ENCODE data around the gene RUNX3.
A peak's percentile ranks its signal among the peaks of the same experiment; 100 is the strongest.

RUNX3 gene

DNA sequence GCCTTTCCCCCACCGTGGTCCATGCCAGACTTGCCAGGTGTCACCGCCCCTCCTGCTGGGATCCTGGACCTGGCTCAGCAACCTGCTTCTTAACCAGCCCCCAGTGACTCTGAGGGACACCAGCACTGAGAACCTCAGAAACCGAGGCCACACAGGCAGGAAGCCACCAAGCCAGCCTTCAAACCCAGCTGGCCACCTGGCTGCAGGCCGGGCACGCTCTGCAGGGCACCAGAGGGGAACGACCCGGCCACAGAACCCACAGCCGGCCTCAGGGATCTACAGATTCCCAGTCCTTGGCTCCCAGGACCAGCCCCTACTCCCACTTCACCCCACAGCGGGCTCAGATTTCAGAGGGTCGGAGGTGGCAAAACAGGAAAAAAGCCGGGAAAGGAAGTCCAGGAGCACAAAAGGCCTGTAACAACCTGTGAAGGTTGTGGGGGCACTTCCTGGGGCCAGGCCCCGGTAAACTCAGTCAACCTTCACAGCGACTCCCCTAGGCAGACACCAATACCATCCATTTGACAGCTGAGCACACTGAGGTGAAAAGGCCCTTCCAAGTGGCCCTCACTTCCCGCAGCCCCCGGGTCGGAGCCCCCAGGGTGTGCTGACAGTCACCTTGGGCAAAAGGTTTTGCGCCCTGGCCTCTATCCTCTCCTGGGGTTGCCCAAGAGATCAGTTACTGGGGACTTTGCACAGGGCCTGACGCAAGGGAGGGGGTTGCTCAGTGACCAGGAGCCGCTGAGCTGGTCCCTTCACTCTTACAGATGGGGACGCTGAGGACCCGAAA, 14.1 kb downstream of the RUNX3 start:
- H3K27me3 ChIP-seq: peaks cover 69% of the 10 kb centered on the region
- H3K9ac ChIP-seq: no peak overlapping the region
- H3K27ac ChIP-seq: no peak overlapping the region
- peaks cover 26% of the 10 kb centered on the region for H3K4me1 ChIP-seq
- H3K36me3 ChIP-seq: no peaks in the 10 kb centered on the region
- no peak for TF ChIP-seq Cebpa-rat (IDR thresholded peaks at IDR 0.05)
- H3K4me3 ChIP-seq: no peak overlapping the region
- H4K20me1 ChIP-seq: peaks cover 82% of the 10 kb centered on the region
- H3K4me2 ChIP-seq: peak overlapping the region; percentile 65
- H3K9me3 ChIP-seq: no peaks in the 10 kb centered on the region

DNA sequence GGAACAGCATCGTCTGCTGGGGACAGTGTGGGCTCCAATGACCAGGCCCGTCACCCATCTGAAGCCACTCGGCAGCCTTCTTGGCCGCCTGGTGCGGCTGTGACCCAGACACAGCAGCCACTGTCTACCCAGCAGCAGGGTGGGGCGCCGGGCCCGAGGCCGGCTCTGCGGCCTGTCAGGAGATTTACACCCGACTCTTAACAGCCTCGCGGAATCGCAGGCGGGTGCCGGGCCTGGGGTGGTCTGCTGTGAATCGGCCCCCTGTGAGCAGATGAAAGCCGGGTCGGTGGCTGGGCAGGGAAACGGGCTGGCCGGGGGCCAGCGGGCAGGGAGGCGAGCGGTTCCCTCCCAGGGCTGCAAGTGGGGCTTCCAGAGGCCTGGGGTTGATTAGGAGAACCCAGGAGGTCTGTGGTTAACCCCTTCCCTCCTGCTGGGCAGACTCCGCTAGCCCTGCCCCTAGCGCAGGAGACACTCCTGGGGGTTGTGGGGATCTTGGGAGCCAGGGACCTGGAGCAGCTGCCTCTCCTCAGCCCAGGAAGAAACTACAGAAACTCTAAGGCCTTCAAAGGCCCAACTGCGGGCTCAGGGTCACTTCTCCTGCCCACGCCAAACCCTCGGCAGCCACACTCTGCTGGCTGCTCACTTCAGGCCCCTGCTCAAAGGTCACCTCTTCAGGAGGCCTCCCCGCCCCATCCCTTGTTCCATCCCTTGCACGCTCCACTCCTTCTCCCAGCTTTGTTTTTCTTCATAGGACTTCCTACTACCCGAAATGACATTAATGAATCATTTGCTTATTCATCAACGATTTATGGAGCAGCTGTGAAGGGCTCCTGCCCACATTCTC, 15.6 kb downstream of the RUNX3 start:
- peaks cover 75% of the 10 kb centered on the region for H4K20me1 ChIP-seq
- H3K9ac ChIP-seq: no peak overlapping the region
- peaks cover 26% of the 10 kb centered on the region for H3K4me1 ChIP-seq
- no peak overlapping the region for H3K4me3 ChIP-seq
- peaks cover 63% of the 10 kb centered on the region for H3K27me3 ChIP-seq
- no peaks in the 10 kb centered on the region for H3K36me3 ChIP-seq
- no peak for TF ChIP-seq Cebpa-rat (IDR thresholded peaks at IDR 0.05)
- H3K4me2 ChIP-seq: peak overlapping the region; percentile 65
- H3K9me3 ChIP-seq: no peaks in the 10 kb centered on the region
- no peak overlapping the region for H3K27ac ChIP-seq

DNA sequence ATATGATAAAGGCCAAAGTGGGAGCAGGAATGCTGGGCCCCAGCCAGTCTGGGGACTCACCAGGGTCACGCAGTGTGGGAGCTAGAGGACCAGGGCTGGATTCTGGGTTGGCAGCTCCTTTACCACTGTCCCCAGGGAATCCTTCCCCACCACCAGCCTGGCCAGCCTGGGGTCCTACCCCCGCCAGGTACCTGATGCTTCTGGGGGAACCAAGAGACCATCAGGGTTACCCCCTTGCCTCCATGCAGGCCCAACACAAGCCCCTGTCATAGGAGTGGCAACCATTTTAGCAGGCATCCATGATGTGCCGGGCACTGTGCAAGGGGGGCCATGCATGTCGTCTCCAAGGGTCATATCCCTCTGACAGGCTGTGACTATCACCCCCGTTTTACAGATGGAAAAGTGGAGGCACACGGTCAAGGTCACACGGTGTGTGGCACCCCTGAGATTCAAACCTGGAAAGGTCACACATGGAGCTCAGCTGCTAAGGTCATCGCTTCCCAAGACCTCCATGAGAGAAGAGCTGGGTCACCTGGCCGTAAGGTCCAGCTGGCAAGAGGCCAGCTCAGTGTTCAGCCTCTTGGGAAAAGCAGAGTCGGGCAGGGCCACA, 16.4 kb downstream of the RUNX3 start:
- TF ChIP-seq Cebpa-rat (IDR thresholded peaks at IDR 0.05): no peak

DNA sequence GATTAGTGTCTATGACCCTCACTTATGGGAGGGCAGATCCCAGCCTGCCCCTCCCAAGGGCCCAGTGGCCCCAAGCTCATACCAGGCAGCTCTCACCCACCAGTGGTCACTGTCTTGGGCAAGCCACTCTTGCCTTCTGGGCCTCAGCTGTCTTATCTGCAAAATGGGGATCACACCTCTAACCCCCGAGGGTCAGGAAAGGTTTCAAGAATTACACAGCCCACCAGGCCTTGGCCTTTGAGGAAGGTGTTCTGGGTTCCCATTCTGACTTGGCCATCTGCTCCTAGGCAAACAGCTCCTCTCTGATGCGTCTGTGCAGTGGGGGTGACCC, 16.8 kb downstream of the RUNX3 start:
- Histone ChIP-seq H3K4me1 (peaks cover 26% of the 10 kb centered on the region), H3K9me3 (peaks cover 3% of the 10 kb centered on the region), H3K4me3 (no peak overlapping the region), H3K4me2 (no peak overlapping the region), H3K36me3 (no peaks in the 10 kb centered on the region), H4K20me1 (peaks cover 63% of the 10 kb centered on the region), H3K27me3 (peaks cover 52% of the 10 kb centered on the region), H3K9ac (no peak overlapping the region), H3K27ac (no peak overlapping the region)
- TF ChIP-seq Cebpa-rat (IDR thresholded peaks at IDR 0.05): no peak

More for the DNA sequence above, 16.4 kb downstream of the RUNX3 start:
- Histone ChIP-seq H4K20me1 (peaks cover 68% of the 10 kb centered on the region), H3K27ac (no peak overlapping the region), H3K4me2 (peak overlapping the region; percentile 65; the same call in 1 of the 2 replicates), H3K4me3 (no peak overlapping the region), H3K9me3 (no peaks in the 10 kb centered on the region), H3K9ac (no peak overlapping the region), H3K4me1 (peaks cover 26% of the 10 kb centered on the region), H3K27me3 (peaks cover 56% of the 10 kb centered on the region), H3K36me3 (no peaks in the 10 kb centered on the region)

DNA sequence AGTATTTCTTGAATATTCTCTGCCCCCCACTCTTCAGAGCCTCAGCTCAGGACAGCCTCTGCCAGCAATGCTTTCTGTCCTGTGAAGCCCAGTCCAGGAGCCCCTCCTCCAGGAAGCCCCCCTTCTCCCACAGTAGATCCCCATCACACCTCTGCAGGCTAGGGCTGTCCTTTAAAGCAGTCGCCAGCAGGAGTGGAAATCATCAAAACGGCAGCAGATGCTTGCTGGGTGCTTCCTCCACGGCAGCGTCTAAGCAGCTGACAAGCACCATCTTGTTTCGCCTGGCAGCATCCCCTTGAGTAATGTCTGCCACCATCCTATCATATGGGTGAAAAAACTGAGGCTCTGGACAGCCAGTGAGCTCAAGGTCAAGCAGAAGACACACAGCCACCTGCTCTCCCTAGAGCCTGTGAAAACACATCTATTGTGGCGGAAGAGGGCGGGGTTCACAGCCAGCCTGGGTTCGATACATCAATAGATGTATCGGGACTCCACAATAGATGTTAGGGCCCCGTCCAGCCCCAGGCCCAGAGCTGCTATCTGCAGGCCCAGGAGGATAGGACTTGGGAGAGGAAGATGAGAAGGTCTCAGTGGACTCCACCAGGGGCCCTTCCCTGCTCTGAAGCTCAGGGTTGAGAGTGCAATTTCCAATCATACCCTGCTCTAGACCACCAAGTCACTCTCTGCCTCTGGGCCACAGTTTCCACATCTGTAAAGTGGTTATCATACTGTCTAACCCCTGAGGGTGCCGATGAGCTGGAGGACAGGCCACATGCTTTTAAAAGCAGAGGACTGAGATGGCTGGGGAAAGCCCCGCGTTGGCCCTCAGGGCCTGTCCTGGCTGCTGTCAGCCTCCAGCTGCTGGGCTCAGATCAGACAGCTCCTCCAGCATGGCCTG, 17.5 kb downstream of the RUNX3 start:
- Histone ChIP-seq H3K9ac (no peak overlapping the region), H3K4me2 (no peak overlapping the region), H3K27me3 (peaks cover 46% of the 10 kb centered on the region), H3K4me1 (peaks cover 26% of the 10 kb centered on the region), H3K4me3 (no peak overlapping the region), H3K27ac (no peak overlapping the region), H4K20me1 (peaks cover 57% of the 10 kb centered on the region), H3K36me3 (no peaks in the 10 kb centered on the region), H3K9me3 (peaks cover 9% of the 10 kb centered on the region)
- TF ChIP-seq Cebpa-rat (IDR thresholded peaks at IDR 0.05): no peak

DNA sequence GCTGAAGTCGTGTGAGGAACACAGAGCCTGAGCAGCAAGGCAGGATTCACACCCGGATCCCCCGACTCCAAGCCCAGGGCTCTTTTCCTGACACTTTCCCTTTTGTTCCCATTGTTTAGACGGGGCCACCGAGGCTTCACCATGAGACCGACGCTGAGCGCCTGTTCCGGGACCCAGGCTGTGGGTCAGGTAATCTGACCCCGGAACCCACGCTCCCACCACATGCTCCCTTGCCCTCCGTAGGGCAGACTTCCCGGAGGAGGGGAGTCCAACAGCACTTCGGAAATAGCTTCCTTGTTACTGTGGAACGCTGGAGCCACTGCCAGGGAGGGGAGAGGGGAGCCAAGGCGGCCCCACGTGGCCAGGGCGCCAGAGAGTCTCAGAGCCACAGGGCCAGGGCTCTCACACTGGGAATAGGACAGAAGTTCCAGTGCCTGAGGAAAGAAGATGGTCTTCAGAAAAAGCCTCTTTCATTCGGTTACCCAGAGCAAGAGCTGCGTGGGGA, 18.4 kb downstream of the RUNX3 start:
- no peaks in the 10 kb centered on the region for H3K36me3 ChIP-seq
- peaks cover 26% of the 10 kb centered on the region for H3K4me1 ChIP-seq
- peaks cover 38% of the 10 kb centered on the region for H3K27me3 ChIP-seq
- H3K4me2 ChIP-seq: no peak overlapping the region
- H3K9ac ChIP-seq: no peak overlapping the region
- H4K20me1 ChIP-seq: peaks cover 48% of the 10 kb centered on the region
- no peak overlapping the region for H3K27ac ChIP-seq
- no peak overlapping the region for H3K4me3 ChIP-seq
- H3K9me3 ChIP-seq: peaks cover 9% of the 10 kb centered on the region
- TF ChIP-seq Cebpa-rat (IDR thresholded peaks at IDR 0.05): no peak

DNA sequence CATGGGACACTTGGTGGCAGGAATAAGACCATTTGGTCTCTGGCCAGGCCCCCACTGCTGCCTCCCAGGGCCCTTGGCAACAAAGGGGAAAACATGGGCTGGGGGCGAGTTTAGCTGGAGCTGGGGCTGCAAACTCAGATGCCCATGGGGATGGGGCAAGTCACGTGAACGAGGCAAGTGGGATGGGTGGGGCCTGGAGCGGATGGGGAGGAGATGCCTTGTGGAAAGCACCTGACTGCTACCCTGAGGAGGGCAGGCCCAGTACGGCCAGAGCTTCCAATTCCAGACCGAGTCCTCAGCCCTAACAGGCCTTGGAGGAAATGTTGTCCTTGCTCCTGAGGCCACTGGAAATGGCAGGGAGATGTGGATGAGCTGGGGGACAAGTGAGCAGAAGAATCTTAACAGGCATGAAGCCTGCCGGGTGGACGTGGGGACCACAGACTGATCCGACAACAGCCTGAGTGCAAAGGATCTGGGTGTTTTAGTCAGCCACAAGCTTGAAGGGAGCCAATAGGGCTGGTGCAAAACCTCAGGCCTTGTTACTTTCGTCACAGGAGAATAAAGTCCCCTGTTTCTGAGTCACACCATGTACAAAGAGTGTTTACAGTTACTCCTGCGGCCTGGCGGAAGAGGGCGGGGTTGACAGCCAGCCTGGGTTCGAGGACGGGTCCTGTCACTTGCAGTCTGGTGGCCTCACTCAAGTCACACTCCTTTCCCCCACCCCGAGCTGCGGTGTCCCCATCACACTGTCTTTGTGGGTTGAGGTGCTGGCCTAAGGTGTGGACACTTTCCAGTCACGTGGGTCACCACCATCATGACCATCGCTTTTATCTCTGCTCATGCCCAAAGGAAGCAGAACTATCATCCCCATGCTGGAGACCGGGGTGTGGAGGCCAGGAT, 19.1 kb downstream of the RUNX3 start:
- no peak for TF ChIP-seq Cebpa-rat (IDR thresholded peaks at IDR 0.05)
- Histone ChIP-seq H3K27ac (no peak overlapping the region), H3K4me3 (no peak overlapping the region), H3K4me1 (peaks cover 21% of the 10 kb centered on the region), H3K9me3 (peaks cover 9% of the 10 kb centered on the region), H3K36me3 (no peaks in the 10 kb centered on the region), H3K27me3 (peaks cover 31% of the 10 kb centered on the region), H4K20me1 (peaks cover 41% of the 10 kb centered on the region), H3K4me2 (no peak overlapping the region), H3K9ac (no peak overlapping the region)

DNA sequence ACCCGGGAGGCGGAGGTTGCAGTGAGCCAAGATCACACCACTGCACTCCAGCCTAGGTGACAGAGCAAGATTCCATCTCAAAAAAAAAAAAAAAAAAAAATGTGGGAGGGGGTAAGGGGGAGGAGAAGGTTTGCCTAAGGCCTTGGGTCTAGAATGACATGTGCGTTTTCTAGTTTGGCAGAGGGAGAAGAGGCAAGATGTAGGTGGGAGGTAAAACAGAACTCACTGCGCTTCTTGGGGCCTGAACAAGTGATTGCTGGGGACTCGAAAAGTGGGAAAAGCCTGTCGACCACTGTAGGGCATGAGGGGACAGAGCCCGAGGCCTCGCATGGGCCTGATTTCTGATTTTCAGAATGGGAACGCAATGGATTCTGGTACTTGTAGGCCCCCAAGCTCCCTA, 19.9 kb downstream of the RUNX3 start:
- H3K36me3 ChIP-seq: no peaks in the 10 kb centered on the region
- H3K4me2 ChIP-seq: no peak overlapping the region
- H4K20me1 ChIP-seq: peaks cover 33% of the 10 kb centered on the region; the same call in 1 of the 2 replicates
- no peak overlapping the region for H3K27ac ChIP-seq
- H3K4me3 ChIP-seq: no peak overlapping the region
- H3K27me3 ChIP-seq: peaks cover 23% of the 10 kb centered on the region
- no peak for TF ChIP-seq Cebpa-rat (IDR thresholded peaks at IDR 0.05)
- peaks cover 13% of the 10 kb centered on the region for H3K4me1 ChIP-seq
- peaks cover 9% of the 10 kb centered on the region for H3K9me3 ChIP-seq
- H3K9ac ChIP-seq: no peak overlapping the region

Measured in BLaER1 (cell line).